ENCODE data around the gene FADS3. TPM values are rescaled to one million over a fixed set of nuclear protein-coding genes. Genes with fewer than 3 reads are reported as not detected.

Gene FADS3
- total RNA-seq, 4 donors from 2014 or later, result 10.9 to 27.8 (median 18.3) TPM

- TF ChIP-seq POLR2A (IDR thresholded peaks at IDR 0.05), result no peak
- TF ChIP-seq, protein P1, sequence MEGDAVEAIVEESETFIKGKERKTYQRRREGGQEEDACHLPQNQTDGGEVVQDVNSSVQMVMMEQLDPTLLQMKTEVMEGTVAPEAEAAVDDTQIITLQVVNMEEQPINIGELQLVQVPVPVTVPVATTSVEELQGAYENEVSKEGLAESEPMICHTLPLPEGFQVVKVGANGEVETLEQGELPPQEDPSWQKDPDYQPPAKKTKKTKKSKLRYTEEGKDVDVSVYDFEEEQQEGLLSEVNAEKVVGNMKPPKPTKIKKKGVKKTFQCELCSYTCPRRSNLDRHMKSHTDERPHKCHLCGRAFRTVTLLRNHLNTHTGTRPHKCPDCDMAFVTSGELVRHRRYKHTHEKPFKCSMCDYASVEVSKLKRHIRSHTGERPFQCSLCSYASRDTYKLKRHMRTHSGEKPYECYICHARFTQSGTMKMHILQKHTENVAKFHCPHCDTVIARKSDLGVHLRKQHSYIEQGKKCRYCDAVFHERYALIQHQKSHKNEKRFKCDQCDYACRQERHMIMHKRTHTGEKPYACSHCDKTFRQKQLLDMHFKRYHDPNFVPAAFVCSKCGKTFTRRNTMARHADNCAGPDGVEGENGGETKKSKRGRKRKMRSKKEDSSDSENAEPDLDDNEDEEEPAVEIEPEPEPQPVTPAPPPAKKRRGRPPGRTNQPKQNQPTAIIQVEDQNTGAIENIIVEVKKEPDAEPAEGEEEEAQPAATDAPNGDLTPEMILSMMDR (IDR thresholded peaks at IDR 0.05), result no peak
These were observed 26.2 kb upstream of the FADS3 start, which contains the start of gene RAB3IL1 for GRCh38 chr11:61917334-61918109. Gene RAB3IL1 (minus strand): TSS chr11:61917566. CDS start chr11:61917367, 199 bp downstream.

GRCh38 chr11:61916737-61917333 is 25.5 kb upstream of the FADS3 start:
- TF ChIP-seq, protein P1 (IDR thresholded peaks at IDR 0.05), result no peak
- no peak for TF ChIP-seq POLR2A (IDR thresholded peaks at IDR 0.05)
- H3K4me3 ChIP-seq (ENCODE audit: low read depth, poor library complexity, severe bottlenecking), result peak overlapping the region; percentile 43
- WGBS, 2 donors, result 5 to 10% methylated on average over 16 to 30 of the region's 32 CpGs
- intact Hi-C loops (cut with DNase I; ENCODE audit: low total_unique reads), result no loop called here
- peak in 1 of 2 donors; percentile 88 for DNase-seq (ENCODE audit: low spot score in 2 of 2)

More at GRCh38 chr11:61917334-61918109, 26.2 kb upstream of the FADS3 start, which contains the start of gene RAB3IL1:
- DNase-seq (ENCODE audit: low spot score in 2 of 2), result peak; percentile 63 to 94
- intact Hi-C loops (cut with DNase I; ENCODE audit: low total_unique reads), result no loop called here
- H3K4me3 ChIP-seq (ENCODE audit: low read depth, poor library complexity, severe bottlenecking), result peak within 1 kb of the TSS; percentile 43
- 0 to 1% methylated on average over 35 to 40 of the region's 74 CpGs for WGBS, 2 donors

- intact Hi-C loops (cut with DNase I; ENCODE audit: low total_unique reads), result no loop called here
- WGBS, 2 donors, result 89 to 94% methylated on average over 7 of the region's 7 CpGs
- DNase-seq (ENCODE audit: low spot score in 2 of 2), result peak in 1 of 2 donors; percentile 68
- TF ChIP-seq, protein P1 (IDR thresholded peaks at IDR 0.05), result no peak
- TF ChIP-seq POLR2A (IDR thresholded peaks at IDR 0.05), result no peak
- no peak overlapping the region for H3K4me3 ChIP-seq (ENCODE audit: low read depth, poor library complexity, severe bottlenecking)
These were observed 23.3 kb upstream of the FADS3 start for GRCh38 chr11:61914471-61915171.

- 80 to 82% methylated on average over 7 to 8 of the region's 8 CpGs for WGBS, 2 donors
- DNase-seq (ENCODE audit: low spot score in 2 of 2), result peak in 1 of 2 donors; percentile 74
- H3K4me3 ChIP-seq (ENCODE audit: low read depth, poor library complexity, severe bottlenecking), result no peak overlapping the region
- TF ChIP-seq, protein P1 (IDR thresholded peaks at IDR 0.05), result no peak
- no peak for TF ChIP-seq POLR2A (IDR thresholded peaks at IDR 0.05)
- intact Hi-C loops (cut with DNase I; ENCODE audit: low total_unique reads), result no loop called here
These were observed 22.5 kb upstream of the FADS3 start for GRCh38 chr11:61913699-61914395.

GRCh38 chr11:61912991-61913698 is 21.8 kb upstream of the FADS3 start:
- TF ChIP-seq, protein P1 (IDR thresholded peaks at IDR 0.05), result no peak
- no peak for TF ChIP-seq POLR2A (IDR thresholded peaks at IDR 0.05)
- no peak overlapping the region for H3K4me3 ChIP-seq (ENCODE audit: low read depth, poor library complexity, severe bottlenecking)
- intact Hi-C loops (cut with DNase I; ENCODE audit: low total_unique reads), result no loop called here
- 74 to 76% methylated on average over 14 to 18 of the region's 18 CpGs for WGBS, 2 donors
- peak in 1 of 2 donors; percentile 81 for DNase-seq (ENCODE audit: low spot score in 2 of 2)
